Measurements from ENCODE around the gene PCSK5. TPM values are rescaled to one million over a fixed set of nuclear protein-coding genes. Genes with fewer than 3 reads are reported as not detected.

PCSK5 gene
- total RNA-seq, 2 donors from 2014 or later: 2.5 to 3.5 TPM

GRCh38 chr9:76394195-76394959, 503.9 kb downstream of the PCSK5 start, which contains the start of gene RFK:
Gene RFK, minus strand, starts transcription at chr9:76394426. Its CDS starts 255 bp downstream, at chr9:76394171.
- Mint-ChIP-seq H3K27ac (peak within 1 kb of the TSS; percentile 96), H3K36me3 (ENCODE audit: low read depth) (peaks cover 30% of the 10 kb centered on the region), H3K4me1 (peaks cover 7% of the 10 kb centered on the region), H3K9me3 (peaks cover 8% of the 10 kb centered on the region), H3K27me3 (ENCODE audit: insufficient read depth) (no peaks in the 10 kb centered on the region), H3K4me3 (peak within 1 kb of the TSS; percentile 76)
- Histone ChIP-seq H3K9ac (ENCODE audit: extremely low read depth, low read length, poor library complexity, severe bottlenecking) (peak within 1 kb of the TSS; percentile 93), H3K4me1 (ENCODE audit: control insufficient read depth, insufficient read depth, low read length) (no peaks in the 10 kb centered on the region), H3K4me3 (ENCODE audit: low read length) (peak within 1 kb of the TSS; percentile 99), H3K36me3 (ENCODE audit: control insufficient read depth, insufficient read depth, low read length) (peaks cover 27% of the 10 kb centered on the region), H3K27me3 (ENCODE audit: control insufficient read depth, insufficient read depth, low read length, poor library complexity, severe bottlenecking) (no peaks in the 10 kb centered on the region), H3K27ac (ENCODE audit: low read depth, low read length) (peak within 1 kb of the TSS; percentile 96), H3K9me3 (ENCODE audit: control insufficient read depth, low read length) (peaks cover 11% of the 10 kb centered on the region)
- 0 to 1% methylated on average over 35 to 81 of the region's 81 CpGs for WGBS, 2 experiments (ENCODE audit: insufficient coverage in 1 of 2, insufficient read length in 1 of 2)
- peak; percentile 98 for DNase-seq
- TF ChIP-seq CTCF (conservative IDR thresholded peaks at IDR 0.05): peak; percentile 67

DNA sequence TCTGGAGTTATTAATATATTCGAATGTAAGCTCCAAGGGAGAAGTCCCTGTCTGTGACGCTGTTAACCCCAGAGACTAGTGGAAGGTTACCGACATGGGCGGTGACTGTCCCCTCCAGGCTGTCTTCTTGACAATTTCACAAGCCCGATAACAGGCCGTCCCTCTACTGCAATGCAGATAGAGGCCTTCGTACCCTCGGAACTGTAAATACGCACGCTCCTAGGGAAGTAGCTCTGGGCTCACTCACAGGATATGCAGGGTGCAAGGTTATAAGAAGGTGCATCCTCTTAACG, 504.4 kb downstream of the PCSK5 start:
- Mint-ChIP-seq H3K4me1 (peaks cover 7% of the 10 kb centered on the region), H3K27me3 (ENCODE audit: insufficient read depth) (no peaks in the 10 kb centered on the region), H3K9me3 (peaks cover 8% of the 10 kb centered on the region), H3K4me3 (peak overlapping the region; percentile 76), H3K36me3 (ENCODE audit: low read depth) (peaks cover 27% of the 10 kb centered on the region), H3K27ac (peak overlapping the region; percentile 96)
- Histone ChIP-seq H3K9ac (ENCODE audit: extremely low read depth, low read length, poor library complexity, severe bottlenecking) (peak overlapping the region; percentile 93), H3K9me3 (ENCODE audit: control insufficient read depth, low read length) (peaks cover 11% of the 10 kb centered on the region), H3K4me3 (ENCODE audit: low read length) (peak overlapping the region; percentile 99), H3K4me1 (ENCODE audit: control insufficient read depth, insufficient read depth, low read length) (no peaks in the 10 kb centered on the region), H3K27ac (ENCODE audit: low read depth, low read length) (peak overlapping the region; percentile 96), H3K36me3 (ENCODE audit: control insufficient read depth, insufficient read depth, low read length) (peaks cover 24% of the 10 kb centered on the region), H3K27me3 (ENCODE audit: control insufficient read depth, insufficient read depth, low read length, poor library complexity, severe bottlenecking) (no peaks in the 10 kb centered on the region)
- DNase-seq: peak; percentile 87
- TF ChIP-seq CTCF (conservative IDR thresholded peaks at IDR 0.05): no peak
- WGBS, 2 experiments (ENCODE audit: insufficient coverage in 1 of 2, insufficient read length in 1 of 2): 5 to 15% methylated on average over 5 to 11 of the region's 11 CpGs

DNA sequence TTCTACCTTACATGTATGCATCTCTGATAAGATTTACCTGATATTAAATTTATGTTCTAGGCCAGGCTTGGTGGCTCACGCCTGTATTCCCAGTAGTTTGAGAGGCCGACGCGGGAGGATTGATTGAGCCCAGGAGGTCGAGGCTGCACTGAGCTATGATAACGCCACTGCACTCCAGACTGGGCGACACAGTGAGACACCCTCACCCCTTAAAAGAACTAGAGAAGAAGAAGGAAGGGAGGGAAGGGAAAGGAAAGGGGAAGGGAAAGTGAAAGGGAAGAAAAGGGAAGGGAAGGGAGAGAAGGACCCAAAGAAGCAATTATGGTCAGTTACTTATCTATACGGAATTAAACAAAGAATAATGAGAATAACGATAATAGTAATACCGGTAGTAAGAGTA, 504.9 kb downstream of the PCSK5 start:
- TF ChIP-seq CTCF (conservative IDR thresholded peaks at IDR 0.05): no peak
- H3K27me3 Mint-ChIP-seq (ENCODE audit: insufficient read depth): no peaks in the 10 kb centered on the region
- H3K9me3 Mint-ChIP-seq: peaks cover 8% of the 10 kb centered on the region
- peak overlapping the region; percentile 93 for H3K9ac ChIP-seq (ENCODE audit: extremely low read depth, low read length, poor library complexity, severe bottlenecking)
- peak overlapping the region; percentile 99 for H3K4me3 ChIP-seq (ENCODE audit: low read length)
- peak overlapping the region; percentile 76 for H3K4me3 Mint-ChIP-seq
- H3K27me3 ChIP-seq (ENCODE audit: control insufficient read depth, insufficient read depth, low read length, poor library complexity, severe bottlenecking): no peaks in the 10 kb centered on the region
- H3K4me1 Mint-ChIP-seq: peaks cover 10% of the 10 kb centered on the region
- 89 to 100% methylated on average over 7 to 8 of the region's 10 CpGs for WGBS, 2 experiments (ENCODE audit: insufficient coverage in 1 of 2, insufficient read length in 1 of 2)
- H3K4me1 ChIP-seq (ENCODE audit: control insufficient read depth, insufficient read depth, low read length): no peaks in the 10 kb centered on the region
- peaks cover 11% of the 10 kb centered on the region for H3K9me3 ChIP-seq (ENCODE audit: control insufficient read depth, low read length)
- H3K27ac Mint-ChIP-seq: peak overlapping the region; percentile 22
- peaks cover 20% of the 10 kb centered on the region for H3K36me3 ChIP-seq (ENCODE audit: control insufficient read depth, insufficient read depth, low read length)
- H3K36me3 Mint-ChIP-seq (ENCODE audit: low read depth): peaks cover 23% of the 10 kb centered on the region
- no peak overlapping the region for H3K27ac ChIP-seq (ENCODE audit: low read depth, low read length)
- DNase-seq: no peak

Data from endodermal cell (in vitro differentiated cells).